ENCODE results near the gene BRD4. TPM values are rescaled to one million over a fixed set of nuclear protein-coding genes. Genes with fewer than 3 reads are reported as not detected.

The BRD4 gene
- total and polyA plus RNA-seq, 2 donors (not counting 3 experiments of a cell fraction or from before 2014, with no cell fraction given), result 14.9 to 125 TPM

DNA sequence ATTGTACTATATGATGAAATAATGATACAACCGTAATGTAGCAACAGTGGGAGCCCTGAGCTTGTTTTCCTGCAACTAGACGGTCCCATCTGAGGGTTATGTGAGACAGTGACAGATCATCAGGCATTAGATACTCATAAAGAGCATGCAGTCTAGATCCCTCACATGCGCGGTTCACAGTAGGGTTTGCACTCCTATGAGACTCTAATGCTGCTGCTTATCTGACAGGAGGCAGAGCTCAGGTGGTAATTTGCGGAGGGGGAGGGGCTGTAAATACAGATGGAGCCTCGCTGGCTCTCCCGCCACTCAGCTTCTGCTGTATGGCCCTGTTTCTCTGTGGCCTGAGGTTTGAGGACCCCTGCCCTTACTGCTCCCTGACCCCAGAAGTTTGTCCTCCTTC, 113.8 kb downstream of the BRD4 start:
- CTCF ChIA-PET, result no interaction called here
- intact Hi-C loops (cut with micrococcal nuclease), result no loop called here
- no TSS peak for BruUV-seq (replicated peaks)

More for the DNA sequence above, 113.8 kb downstream of the BRD4 start:
- Histone ChIP-seq H3K4me2 (ENCODE audit: insufficient read depth, low read length) (no peak overlapping the region), H3K79me2 (ENCODE audit: control insufficient read depth, insufficient read depth, low read length) (no peaks in the 10 kb centered on the region), H3K9me1 (replicated peaks; ENCODE audit: control insufficient read depth, extremely low read depth, insufficient read depth, low read length) (no peaks in the 10 kb centered on the region), H2AFZ (ENCODE audit: low read depth, low read length) (no peak overlapping the region), H3K4me3 (replicated peaks in 1 of 3; ENCODE audit: insufficient read depth in 1 of 3, low read depth in 1 of 3, low read length in 3 of 3) (no peak overlapping the region), H3K9me3 (replicated peaks; ENCODE audit: control insufficient read depth, insufficient read depth, low read length) (no peaks in the 10 kb centered on the region), H3K4me1 (ENCODE audit: control insufficient read depth, extremely low read depth, insufficient read depth, low read length) (peaks cover 7% of the 10 kb centered on the region), H3K27ac (ENCODE audit: insufficient read depth, low read depth, low read length) (no peak overlapping the region), H3K27me3 (ENCODE audit: control insufficient read depth in 2 of 2, insufficient read depth in 2 of 2, low read length in 2 of 2) (no peaks in the 10 kb centered on the region), H3K9ac (replicated peaks; ENCODE audit: extremely low read depth, insufficient read depth, low read length) (no peak overlapping the region), H4K20me1 (replicated peaks; ENCODE audit: control insufficient read depth, extremely low read depth, insufficient read depth, low read length) (no peaks in the 10 kb centered on the region), H3K36me3 (ENCODE audit: control insufficient read depth in 2 of 2, extremely low read depth in 1 of 2, insufficient read depth in 2 of 2, low read length in 2 of 2) (no peaks in the 10 kb centered on the region)
- FAIRE-seq (no peak), DNase-seq (ENCODE audit: low read depth, low spot score) (no peak)
- TF ChIP-seq POLR2A (IDR thresholded peaks at IDR 0.05; ENCODE audit: low read depth, low read length), result no peak
- TF ChIP-seq, protein P1, sequence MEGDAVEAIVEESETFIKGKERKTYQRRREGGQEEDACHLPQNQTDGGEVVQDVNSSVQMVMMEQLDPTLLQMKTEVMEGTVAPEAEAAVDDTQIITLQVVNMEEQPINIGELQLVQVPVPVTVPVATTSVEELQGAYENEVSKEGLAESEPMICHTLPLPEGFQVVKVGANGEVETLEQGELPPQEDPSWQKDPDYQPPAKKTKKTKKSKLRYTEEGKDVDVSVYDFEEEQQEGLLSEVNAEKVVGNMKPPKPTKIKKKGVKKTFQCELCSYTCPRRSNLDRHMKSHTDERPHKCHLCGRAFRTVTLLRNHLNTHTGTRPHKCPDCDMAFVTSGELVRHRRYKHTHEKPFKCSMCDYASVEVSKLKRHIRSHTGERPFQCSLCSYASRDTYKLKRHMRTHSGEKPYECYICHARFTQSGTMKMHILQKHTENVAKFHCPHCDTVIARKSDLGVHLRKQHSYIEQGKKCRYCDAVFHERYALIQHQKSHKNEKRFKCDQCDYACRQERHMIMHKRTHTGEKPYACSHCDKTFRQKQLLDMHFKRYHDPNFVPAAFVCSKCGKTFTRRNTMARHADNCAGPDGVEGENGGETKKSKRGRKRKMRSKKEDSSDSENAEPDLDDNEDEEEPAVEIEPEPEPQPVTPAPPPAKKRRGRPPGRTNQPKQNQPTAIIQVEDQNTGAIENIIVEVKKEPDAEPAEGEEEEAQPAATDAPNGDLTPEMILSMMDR (IDR thresholded peaks at IDR 0.05; ENCODE audit: extremely low read depth in 1 of 2, insufficient read depth in 1 of 2, low read depth in 1 of 2, low read length in 2 of 2), result no peak
- TF ChIP-seq EZH2 (IDR thresholded peaks at IDR 0.05; ENCODE audit: borderline replicate concordance, low read depth, low read length, severe bottlenecking), result no peak
- TF ChIP-seq POLR2AphosphoS5 (IDR thresholded peaks at IDR 0.05; ENCODE audit: insufficient read depth, low read depth, low read length), result no peak
- TF ChIP-seq, protein P2, sequence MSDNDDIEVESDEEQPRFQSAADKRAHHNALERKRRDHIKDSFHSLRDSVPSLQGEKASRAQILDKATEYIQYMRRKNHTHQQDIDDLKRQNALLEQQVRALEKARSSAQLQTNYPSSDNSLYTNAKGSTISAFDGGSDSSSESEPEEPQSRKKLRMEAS (IDR thresholded peaks at IDR 0.05; ENCODE audit: insufficient read depth, insufficient read length), result no peak
- no peak for TF ChIP-seq JUN (IDR thresholded peaks at IDR 0.05; ENCODE audit: borderline replicate concordance, insufficient read depth, insufficient read length, low read depth)
- no peak for TF ChIP-seq FOS (IDR thresholded peaks at IDR 0.05; ENCODE audit: borderline replicate concordance, insufficient read depth, low read length)
- TF ChIP-seq GATA2 (IDR thresholded peaks at IDR 0.05; ENCODE audit: insufficient read depth, insufficient read length, low read depth, low read length), result no peak
- TF ChIP-seq MYC (IDR thresholded peaks at IDR 0.05; ENCODE audit: low read depth, low read length), result no peak
- POLR2A ChIA-PET, result no interaction called here
- dilution Hi-C loops (cut with MboI; ENCODE audit: extremely low pct_ligation_motif_present, low sequenced_read_pairs), result no loop called here
